ENCODE measurements around the gene SEC11A.

GRCh38 chr15:84669726-84670125 lies 46.2 kb downstream of the SEC11A start:
- TF ChIP-seq CTCF (IDR thresholded peaks at IDR 0.05): no peak
- no peak for TF ChIP-seq ZFX (IDR thresholded peaks at IDR 0.05; ENCODE audit: borderline replicate concordance)
